HG03095 (cell line): ENCODE results near the gene CLEC20A.

Experiments
- ATAC-seq: cut with Tn5 transposase; IDR thresholded peaks from one replicate; pipeline ENCODE4 v1.9.1; 2021; ENCODE audit warnings: moderate library complexity; ENCODE audit not compliant: unreplicated experiment

Gene CLEC20A

DNA sequence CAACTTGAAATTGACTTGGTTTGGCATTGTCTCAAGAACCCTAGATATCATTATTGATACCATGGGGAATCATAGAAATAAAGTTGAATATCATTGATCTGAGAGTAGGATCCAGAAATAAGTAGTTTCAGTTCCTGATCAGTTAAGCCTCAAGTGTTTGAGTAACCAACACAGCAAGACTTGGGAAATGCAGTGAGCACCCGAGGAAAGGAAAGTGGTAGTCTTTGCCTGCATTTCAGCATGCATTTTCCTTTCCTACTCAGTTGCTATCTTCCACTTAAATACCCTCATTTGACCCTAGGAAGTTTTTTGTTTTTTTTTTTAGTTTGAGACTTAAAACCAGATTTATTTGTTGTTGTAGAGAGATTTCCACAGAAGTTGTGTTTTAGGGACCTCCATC is 18.9 kb downstream of the CLEC20A start:
- no peak for ATAC-seq

DNA sequence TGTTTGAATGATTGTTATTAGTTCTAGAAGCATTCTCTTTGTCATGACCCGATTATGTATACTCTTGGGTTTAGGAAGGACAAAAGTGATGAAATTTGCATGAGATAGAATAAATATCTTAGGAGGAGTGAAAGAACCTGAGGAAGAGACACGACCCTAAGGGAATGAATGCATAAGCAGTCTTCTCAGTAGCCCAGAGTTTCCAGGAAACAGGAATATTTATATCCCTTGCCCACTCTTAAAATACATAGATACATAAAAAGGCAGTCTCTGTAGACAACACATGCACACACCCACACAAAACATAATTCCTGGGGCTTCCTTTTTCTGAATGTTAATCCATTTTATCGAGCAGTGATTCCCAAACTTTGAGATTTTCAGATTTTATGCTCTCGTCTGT is 19.4 kb downstream of the CLEC20A start:
- ATAC-seq: no peak

DNA sequence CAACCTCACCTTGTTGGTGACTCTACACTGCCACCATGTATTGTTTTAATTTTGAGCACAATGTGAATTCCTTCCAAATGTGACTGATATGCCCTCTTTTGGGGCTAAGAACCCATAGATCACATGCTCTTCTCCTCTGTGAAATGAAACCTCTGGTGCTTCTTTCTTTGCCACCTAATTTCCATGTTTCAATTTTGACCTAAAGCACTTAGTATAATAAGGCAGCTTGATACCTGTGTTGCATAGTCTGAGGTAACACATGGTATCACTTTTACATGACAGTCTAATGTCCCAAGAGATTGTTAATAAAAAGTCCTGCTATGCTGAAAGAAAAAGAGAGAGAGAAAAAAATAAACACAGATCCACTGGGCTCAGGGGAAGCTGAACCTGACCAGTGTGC is 24.2 kb downstream of the CLEC20A start:
- ATAC-seq: no peak

DNA sequence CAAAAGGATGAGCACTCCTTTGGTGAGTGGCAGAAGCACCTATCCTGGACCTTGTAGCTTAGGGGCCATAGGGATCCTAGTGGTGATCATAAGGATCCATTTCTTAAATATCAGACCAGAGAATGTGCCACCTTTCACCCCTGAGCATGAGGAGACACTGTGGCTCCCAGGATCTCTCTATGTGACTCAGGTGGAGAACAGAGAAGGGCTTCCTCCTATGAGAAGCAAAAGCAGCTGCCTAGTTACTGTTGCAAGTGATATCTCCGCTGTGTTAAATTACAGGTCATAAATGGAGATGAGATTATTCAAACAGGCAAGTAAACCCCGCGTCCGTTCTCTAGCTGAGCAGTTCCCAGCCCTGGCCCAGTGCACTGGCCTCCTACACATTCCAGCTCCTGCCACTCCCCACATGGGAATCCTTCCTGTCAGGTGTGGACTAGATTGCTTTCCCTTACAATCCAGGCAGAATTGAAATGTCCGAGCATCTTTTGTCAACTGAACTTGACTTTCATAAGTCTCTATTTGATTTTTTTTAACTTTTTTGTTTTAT is 26.3 kb downstream of the CLEC20A start:
- no peak for ATAC-seq

DNA sequence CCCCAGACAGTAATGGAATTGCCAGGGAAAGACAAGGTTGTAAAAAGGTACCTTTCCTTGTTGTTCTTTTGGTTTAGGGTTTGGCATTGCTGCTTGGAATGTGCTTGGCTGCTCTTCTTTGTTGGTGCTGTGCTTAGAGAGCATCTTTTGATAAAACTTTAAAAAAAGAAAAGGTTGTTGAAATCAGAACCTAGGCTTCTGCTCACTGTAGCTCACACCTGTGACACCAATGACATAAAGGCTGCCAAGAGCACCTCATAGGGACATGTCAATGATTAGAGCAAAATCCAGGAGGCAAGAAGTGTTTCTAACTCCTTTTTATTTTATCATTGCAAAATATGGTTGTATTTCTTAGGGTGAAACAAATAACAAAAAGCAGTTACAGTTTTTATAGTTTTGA is 28.9 kb downstream of the CLEC20A start:
- no peak for ATAC-seq

DNA sequence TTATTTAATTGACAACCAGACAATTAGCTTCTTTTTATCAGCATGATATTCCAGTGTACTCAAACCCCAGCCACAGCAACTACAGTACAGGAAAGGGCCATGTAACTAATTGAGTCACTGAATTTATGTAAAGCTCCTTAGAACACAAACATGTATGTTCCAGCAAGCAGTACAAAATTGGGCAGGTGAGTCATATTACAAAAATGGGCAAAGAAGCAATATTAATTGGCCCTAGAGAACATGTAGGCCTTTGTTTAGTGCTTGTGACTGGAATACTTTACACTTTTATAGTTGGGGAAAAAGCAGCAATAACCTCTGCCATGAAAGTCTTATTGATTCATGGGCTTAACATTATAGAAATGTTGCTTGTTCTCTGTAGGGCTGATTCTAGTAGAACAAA is 31.8 kb downstream of the CLEC20A start:
- no peak for ATAC-seq

DNA sequence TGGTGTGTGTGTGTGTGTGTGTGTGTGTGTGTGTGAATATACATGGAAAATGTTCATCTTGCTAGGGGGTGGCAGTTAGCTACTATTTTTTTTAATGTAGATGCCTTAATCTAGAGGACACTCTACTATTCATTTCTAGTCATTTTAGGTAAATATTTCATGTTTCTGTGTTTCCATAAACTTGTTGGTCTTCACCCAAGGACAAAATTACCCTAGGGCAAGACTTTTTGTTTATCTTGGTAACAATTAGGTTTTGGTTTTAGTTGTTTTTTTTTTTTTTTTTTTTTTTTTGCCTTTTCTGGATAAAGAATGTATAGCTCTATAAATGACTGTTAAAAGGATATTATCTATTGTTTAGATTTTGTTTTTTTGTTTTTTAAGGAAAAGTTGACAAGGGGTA is 32.2 kb downstream of the CLEC20A start:
- no peak for ATAC-seq

DNA sequence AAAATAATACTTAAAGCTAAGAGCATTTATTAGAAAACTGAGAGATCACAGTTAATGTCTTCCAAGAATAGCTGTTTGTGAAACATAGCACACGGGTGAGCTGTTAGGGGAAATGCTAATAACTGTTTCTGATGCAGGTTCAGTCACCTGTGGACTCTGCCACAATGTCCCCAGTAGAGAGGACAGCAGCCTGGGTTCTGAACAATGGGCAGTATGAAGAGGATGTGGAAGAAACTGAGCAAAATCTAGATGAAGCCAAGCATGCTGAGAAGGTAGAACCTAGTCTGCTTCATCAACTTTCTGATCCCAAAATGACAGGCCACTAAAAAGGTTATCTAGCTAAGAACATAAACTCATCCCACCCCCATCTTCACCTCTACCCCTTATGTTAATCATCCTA is 32.6 kb downstream of the CLEC20A start:
- no peak for ATAC-seq

DNA sequence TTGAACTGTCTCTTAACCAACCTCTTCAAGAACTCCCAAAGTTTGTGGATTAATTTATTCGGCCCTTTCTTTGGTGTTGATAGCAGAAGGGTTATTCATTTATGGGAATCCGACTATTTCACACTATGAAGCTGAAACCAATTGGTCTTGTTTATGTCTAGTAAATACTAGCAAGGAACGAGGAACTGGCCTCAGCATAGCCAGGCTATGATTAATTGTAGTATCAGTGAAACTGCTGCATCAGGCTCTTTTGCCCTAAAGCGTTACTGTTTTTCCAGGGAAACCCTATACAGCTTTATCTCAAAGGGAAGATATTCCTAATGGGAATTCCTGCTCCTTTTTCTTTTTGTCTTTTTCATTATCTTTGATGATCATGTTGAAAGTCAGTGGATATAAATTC is 35.1 kb downstream of the CLEC20A start:
- no peak for ATAC-seq

DNA sequence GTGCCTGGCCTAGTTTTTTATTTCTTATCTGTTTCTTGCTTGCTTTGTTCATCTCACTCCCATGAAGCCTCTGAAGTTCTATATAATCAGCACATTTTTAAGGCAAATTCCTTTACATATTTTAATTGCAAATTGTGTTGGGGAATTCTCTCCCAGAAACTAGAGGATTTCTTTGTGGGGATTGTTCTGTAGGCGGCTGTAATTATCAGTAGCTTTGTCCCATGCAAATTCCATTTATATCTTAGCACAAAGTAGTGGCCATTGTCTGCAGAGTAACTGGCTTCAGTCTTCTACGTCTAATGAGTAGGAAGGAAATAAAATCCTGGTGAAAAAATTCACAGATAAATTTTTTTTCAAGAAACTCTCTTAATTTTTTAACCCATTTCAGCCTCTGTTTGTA is 35.7 kb downstream of the CLEC20A start:
- no peak for ATAC-seq

DNA sequence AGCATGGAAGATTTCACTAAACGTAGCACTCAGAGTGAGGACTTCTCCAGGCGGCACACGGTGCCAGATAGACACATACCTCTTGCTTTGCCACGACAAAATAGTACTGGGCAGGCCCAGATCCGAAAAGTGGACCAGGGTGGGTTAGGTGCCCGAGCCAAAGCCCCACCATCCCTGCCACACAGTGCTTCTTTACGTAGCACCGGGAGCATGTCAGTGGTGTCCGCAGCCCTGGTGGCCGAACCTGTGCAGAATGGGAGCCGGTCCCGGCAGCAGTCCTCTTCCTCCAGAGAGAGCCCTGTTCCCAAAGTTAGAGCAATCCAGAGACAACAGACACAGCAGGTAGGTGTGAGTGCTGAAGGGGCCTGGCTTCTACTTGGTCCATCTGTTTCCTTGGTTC is 38.6 kb downstream of the CLEC20A start:
- no peak for ATAC-seq

DNA sequence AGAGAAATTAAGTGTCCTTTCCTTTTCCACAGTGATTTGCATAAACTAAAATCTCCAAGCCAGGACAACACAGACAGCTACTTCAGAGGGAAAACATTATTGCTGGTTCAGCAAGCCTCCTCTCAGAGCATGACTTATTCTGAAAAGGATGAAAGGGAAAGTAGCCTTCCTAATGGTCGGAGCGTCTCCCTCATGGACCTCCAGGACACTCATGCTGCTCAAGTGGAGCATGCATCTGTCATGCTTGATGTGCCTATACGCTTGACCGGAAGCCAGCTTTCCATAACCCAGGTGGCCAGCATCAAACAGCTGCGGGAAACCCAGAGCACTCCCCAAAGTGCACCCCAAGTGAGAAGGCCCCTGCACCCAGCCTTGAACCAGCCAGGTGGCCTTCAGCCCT is 39.1 kb downstream of the CLEC20A start:
- no peak for ATAC-seq

DNA sequence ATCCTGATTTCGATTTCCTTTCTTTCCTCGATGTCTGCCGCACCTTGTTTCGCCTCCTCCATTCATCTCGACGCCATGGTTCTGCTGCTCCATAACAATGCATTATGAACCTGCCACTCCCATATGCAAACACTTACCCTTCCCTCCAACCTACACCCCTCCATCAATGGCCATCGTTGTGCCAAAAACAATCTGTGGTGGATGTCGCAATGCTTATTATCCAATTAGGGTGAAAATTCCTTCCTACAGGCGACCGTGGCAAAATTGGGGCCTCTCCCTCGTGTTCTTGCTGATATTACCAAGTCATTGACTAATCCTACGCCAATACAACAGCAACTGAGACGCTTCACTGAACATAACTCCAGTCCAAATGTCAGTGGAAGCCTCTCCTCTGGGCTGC is 40.3 kb downstream of the CLEC20A start:
- ATAC-seq: no peak

DNA sequence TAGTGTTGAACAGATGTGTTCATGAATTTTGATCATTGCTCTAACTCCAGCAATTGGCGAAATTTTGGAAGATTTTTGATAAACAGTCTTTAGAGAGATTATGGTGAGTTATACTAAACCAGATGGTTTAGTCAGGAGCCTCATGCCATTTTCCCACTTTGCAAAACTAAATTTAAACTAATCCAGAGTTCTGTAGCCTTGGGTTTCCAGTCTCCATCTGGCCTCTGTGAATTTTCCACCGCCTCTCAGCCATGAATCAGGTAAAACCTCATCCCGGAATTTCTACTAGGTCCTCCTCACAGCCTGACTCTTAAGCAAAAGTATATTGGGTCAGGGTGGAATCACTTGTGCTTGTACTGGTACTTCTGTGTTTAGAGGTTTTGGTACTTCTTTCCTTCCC is 44.8 kb downstream of the CLEC20A start:
- ATAC-seq: no peak

DNA sequence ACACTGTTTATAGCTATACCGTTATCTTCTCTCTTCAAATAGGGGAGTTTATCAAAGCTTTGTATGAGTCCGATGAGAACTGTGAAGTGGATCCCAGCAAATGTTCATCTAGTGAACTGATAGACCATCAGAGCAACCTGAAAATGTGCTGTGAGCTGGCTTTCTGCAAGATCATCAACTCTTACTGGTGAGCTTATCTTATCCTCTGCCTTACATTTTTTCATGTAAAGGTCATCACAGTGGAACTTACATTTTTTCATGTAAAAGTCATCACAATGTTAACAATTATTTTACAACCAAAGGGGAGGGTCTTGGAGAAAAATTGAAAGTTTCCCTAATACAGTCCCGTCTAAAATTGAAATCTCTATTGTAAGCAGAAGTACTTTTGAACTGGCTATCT is 45.2 kb downstream of the CLEC20A start:
- no peak for ATAC-seq

DNA sequence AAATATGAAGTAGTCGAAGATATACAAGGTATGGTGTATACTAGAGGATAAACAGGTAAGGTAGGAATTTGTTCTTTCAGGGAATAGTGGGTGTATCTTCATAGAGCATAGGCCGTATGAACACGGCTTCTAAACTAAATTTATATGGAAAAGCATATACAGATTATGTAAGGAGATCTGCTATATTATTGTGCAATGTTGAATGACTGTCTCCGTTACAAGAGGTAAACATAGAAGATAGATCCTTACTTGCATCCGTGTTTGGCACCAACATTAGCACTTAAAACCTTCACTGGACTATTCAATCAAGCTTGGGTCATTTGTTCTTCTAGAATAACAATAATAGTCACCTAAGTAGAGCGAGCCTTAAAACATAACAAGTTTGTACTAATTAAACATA is 45.9 kb downstream of the CLEC20A start:
- no peak for ATAC-seq

DNA sequence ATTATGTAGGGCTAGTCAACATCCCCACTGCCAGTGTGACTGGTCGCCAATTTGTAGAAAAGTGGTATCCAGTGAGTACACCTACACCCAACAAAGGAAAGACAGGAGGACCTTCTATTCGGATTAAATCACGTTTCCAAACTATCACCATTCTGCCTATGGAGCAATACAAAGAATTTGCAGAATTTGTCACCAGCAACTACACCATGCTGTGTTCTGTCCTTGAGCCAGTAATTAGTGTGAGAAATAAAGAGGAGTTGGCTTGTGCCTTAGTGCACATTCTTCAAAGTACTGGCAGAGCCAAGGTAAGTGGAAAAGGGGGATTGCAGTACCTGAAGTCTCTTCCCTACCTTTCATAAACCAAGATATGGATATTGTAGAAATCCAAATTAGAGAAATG is 53.8 kb downstream of the CLEC20A start:
- ATAC-seq: no peak

DNA sequence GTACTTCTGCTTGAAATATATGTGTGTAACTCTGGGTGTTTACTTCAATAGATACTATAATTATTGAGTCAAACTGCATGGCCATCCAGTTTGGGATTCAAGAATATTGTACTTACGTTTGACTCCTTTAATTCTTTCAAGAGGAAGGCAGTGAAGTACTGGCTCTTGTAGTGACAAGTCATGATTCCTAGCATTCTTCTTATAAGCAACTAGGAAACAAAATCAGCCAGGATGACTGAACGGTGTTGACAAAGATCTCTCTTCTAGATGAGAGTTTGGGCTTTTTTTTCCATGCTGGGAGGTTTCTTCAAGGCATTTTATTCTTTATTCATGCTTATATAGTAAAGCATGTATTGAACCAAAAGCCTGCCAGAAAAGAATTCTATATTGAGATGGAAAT is 58.3 kb downstream of the CLEC20A start:
- no peak for ATAC-seq

DNA sequence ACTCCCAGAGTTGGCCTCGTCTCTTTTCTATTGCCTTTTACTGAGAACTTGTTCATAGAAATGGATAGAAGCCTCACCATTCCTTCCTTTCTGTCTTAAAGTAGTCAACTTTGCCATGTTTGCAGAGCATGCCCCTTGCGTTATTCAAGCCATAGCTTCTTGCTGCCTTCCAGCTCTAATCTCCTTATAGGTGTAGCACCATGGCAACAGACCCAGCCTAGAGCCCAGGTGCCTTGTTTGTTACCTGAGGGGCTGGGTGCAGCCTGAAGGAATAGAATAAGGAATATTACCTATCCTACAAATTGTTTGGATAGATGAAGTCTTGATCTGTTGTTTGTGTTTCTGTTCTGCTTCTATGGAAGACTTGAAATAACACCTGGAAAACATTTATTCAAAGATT is 59.9 kb downstream of the CLEC20A start:
- ATAC-seq: no peak

DNA sequence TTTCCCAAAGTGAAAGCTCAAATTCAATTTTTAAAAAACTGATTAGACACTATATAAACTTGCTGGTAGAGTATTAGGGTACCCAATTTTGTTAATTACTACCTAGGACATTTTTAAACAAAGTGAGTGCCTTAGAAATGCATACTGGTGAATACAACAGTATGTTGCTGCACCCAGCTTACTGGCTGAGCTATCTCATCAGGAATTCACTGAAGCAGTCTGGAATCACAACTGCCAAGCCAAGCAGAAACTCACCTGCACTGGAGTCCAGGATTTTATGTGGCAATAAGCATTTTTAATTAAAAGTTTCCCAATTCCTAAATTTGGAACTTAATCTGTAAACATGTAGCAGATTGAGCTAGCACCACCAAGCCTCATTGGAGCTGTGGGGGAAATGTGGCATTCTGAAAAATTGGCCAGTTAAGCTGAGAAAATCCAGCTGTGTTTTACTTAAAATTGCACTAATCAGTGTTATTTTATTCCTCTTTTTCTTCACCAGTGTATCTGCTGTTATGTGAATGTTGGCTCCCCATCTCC is 61.8 kb downstream of the CLEC20A start:
- ATAC-seq: no peak

DNA sequence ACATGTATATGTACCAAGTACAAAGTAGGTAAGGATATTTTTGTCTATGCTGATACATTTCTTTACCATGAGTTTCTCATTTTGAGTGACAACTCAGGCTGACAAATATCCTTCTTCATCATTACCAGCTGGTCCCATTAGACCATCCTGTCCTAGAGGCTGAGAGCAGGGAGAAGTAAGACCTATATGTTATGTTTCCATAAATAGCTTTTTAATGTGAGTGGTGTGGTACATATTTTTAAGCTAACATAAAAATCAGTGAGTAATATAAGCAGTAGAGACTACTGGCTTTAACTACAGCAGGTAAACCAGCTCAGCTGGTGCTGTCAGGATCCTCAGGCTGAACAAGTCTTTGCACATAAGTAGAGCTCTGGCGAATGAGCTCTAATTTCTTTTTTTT is 62.4 kb downstream of the CLEC20A start:
- ATAC-seq: no peak
